RWPE2 (cell line): Measurements from ENCODE around the gene RDH16.

Experiments
- ATAC-seq: fragments of 200-7000 bp; cut with Tn5 transposase; 3 replicates; pipeline ENCODE4 v1.9.1; 2021; ENCODE audit warnings: low read depth
- DNase-seq: peaks from one replicate; pipeline ENCODE4 v3.0.0-alpha.2; 2020; ENCODE audit warnings: low spot score
- H3K27ac ChIP-seq: fragments of 450-650 bp; 2 replicates; pipeline ENCODE4 v1.5.1; 2017; ENCODE audit warnings: mild to moderate bottlenecking; ENCODE audit not compliant: poor library complexity, severe bottlenecking
- H3K27me3 ChIP-seq: fragments of 250-450 bp; sonication (Bioruptor Pico); 2 replicates; pipeline ENCODE4 v1.5.1; 2021; ENCODE audit warnings: mild to moderate bottlenecking, moderate library complexity; ENCODE audit not compliant: insufficient read depth, poor library complexity, severe bottlenecking
- H3K36me3 ChIP-seq: fragments of 250-450 bp; sonication (Bioruptor Pico); 2 replicates; pipeline ENCODE4 v1.5.1; 2020; ENCODE audit warnings: low read depth, mild to moderate bottlenecking, moderate library complexity
- H3K4me1 ChIP-seq: fragments of 250-450 bp; sonication (Bioruptor Pico); 2 replicates; pipeline ENCODE4 v1.5.1; 2021; ENCODE audit warnings: mild to moderate bottlenecking, moderate library complexity; ENCODE audit not compliant: insufficient read depth, poor library complexity, severe bottlenecking
- H3K4me3 ChIP-seq: fragments of 250-450 bp; sonication (Bioruptor Pico); 2 replicates; pipeline ENCODE4 v1.5.1; 2021; ENCODE audit warnings: mild to moderate bottlenecking, moderate library complexity; ENCODE audit not compliant: severe bottlenecking
- H3K9me3 ChIP-seq: fragments of 250-450 bp; sonication (Bioruptor Pico); 2 replicates; pipeline ENCODE4 v1.5.1; 2021; ENCODE audit warnings: mild to moderate bottlenecking, moderate library complexity; ENCODE audit not compliant: severe bottlenecking
- TF ChIP-seq, protein P1 (sequence below): fragments of 450-650 bp; IDR thresholded peaks from one replicate; pipeline ENCODE4 v1.5.1; 2017; ENCODE audit warnings: mild to moderate bottlenecking, moderate library complexity; ENCODE audit not compliant: poor library complexity, severe bottlenecking

Gene RDH16

DNA sequence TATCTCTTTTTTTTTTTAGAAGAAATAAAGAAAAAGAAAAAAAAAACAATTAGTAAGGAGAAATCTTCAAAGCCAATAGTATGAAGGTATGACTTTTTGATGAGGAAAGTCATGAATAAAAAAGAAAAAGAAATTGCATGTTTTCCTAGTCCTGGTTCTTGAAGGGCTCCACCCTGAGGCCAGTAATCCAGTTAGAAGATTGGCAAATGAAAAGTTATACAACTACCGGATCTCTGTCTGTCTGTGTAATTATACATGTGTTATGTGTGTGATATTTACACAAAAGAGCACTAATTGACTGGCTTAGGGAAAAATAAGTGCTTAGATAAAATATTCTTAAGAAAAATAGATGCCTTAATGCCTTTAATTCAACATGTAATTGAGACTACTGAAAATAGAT is 51.6 kb downstream of the RDH16 start:
- DNase-seq (no peak), ATAC-seq (no peak)
- no peaks in the 10 kb centered on the region for H3K27me3 ChIP-seq
- H3K4me1 ChIP-seq, result no peaks in the 10 kb centered on the region
- peaks cover 4% of the 10 kb centered on the region for H3K9me3 ChIP-seq
- no peaks in the 10 kb centered on the region for H3K36me3 ChIP-seq
- no peak overlapping the region for H3K4me3 ChIP-seq
- TF ChIP-seq, protein P1, sequence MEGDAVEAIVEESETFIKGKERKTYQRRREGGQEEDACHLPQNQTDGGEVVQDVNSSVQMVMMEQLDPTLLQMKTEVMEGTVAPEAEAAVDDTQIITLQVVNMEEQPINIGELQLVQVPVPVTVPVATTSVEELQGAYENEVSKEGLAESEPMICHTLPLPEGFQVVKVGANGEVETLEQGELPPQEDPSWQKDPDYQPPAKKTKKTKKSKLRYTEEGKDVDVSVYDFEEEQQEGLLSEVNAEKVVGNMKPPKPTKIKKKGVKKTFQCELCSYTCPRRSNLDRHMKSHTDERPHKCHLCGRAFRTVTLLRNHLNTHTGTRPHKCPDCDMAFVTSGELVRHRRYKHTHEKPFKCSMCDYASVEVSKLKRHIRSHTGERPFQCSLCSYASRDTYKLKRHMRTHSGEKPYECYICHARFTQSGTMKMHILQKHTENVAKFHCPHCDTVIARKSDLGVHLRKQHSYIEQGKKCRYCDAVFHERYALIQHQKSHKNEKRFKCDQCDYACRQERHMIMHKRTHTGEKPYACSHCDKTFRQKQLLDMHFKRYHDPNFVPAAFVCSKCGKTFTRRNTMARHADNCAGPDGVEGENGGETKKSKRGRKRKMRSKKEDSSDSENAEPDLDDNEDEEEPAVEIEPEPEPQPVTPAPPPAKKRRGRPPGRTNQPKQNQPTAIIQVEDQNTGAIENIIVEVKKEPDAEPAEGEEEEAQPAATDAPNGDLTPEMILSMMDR, result no peak
- no peak overlapping the region for H3K27ac ChIP-seq

DNA sequence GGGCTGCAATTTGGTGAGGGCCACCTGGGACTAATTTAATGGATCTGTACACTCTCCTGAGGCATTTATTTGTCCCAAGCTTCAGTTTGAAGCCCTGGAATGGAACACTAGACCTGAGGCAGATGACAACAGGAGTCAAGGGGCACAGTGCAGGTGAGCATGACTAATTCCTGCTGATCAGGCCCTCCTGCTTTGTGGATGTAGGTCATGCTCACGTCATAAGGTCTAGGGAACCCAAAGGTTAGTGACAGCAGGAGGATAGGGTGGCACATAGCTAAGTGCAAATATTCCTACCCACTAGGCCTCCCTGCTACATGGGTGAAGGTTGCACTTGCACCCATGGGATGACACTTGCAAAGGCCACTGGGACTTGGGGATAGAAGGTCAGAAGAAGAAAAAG is 54.0 kb downstream of the RDH16 start:
- Histone ChIP-seq H3K4me3 (no peak overlapping the region), H3K27ac (no peak overlapping the region), H3K27me3 (no peaks in the 10 kb centered on the region), H3K9me3 (no peaks in the 10 kb centered on the region), H3K4me1 (peaks cover 11% of the 10 kb centered on the region), H3K36me3 (no peaks in the 10 kb centered on the region)
- no peak for DNase-seq
- ATAC-seq, result no peak
- TF ChIP-seq, protein P1, result no peak
